Progenitor cell of endocrine pancreas (in vitro differentiated cells): ENCODE measurements around the gene CYP26B1. TPM values are rescaled to one million over a fixed set of nuclear protein-coding genes. Genes with fewer than 3 reads are reported as not detected.

Experiments used
- DNase-seq: peaks from one replicate; pipeline ENCODE4 v3.0.0; 2021; ENCODE audit warnings: low spot score; ENCODE audit not compliant: unreplicated experiment
- H3K27ac Mint-ChIP-seq: 2 replicates; pipeline ENCODE4 v1.8.0; 2021; ENCODE audit warnings: mild to moderate bottlenecking, moderate library complexity, mixed read lengths
- H3K27me3 Mint-ChIP-seq: 2 replicates; pipeline ENCODE4 v1.8.0; 2021; ENCODE audit warnings: mixed read lengths
- H3K36me3 Mint-ChIP-seq: 2 replicates; pipeline ENCODE4 v1.8.0; 2022; ENCODE audit warnings: mixed read lengths; ENCODE audit not compliant: insufficient read depth
- H3K4me1 Mint-ChIP-seq: 2 replicates; pipeline ENCODE4 v1.8.0; 2021; ENCODE audit warnings: low read depth, mixed read lengths
- H3K4me3 Mint-ChIP-seq: 2 replicates; pipeline ENCODE4 v1.8.0; 2021; ENCODE audit warnings: low read depth, mild to moderate bottlenecking, moderate library complexity, mixed read lengths
- H3K9me3 Mint-ChIP-seq: 2 replicates; pipeline ENCODE4 v1.8.0; 2021; ENCODE audit warnings: low read depth, mixed read lengths
- total RNA-seq: library from RNA; stranded (reverse); gene quantifications from 2 replicates; pipeline ENCODE4 v1.2.1, GENCODE V29; 2021
- TF ChIP-seq, protein P1 (sequence below): fragments of 200-600 bp; sonication (generic); IDR thresholded peaks from one replicate; pipeline ENCODE4 v1.5.0; 2021; ENCODE audit warnings: antibody characterized with exemption, mild to moderate bottlenecking; ENCODE audit not compliant: unreplicated experiment

Gene CYP26B1
- total RNA-seq, 1 donor from 2014 or later, result 31.5 TPM

DNA sequence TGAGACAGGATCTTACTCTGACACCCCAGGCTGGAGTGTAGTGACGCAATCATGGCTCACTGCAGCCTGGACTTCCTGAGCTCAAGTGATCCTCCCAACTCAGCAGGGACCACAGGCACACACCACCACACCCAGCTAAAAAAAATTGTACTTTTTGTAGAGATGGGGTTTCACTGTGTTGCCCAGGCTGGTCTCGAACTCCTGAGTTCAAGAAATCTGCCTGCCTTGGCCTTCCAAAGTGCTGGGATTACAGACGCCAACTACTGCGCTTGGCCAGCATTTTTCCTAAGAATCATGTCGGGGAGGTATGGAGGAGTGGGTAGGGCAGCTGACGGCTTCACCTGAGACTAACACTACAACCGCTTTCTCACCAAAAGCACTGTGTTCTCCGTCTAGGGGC lies 50.4 kb downstream of the CYP26B1 start:
- Mint-ChIP-seq H3K4me3 (no peak overlapping the region), H3K27me3 (peaks cover 10% of the 10 kb centered on the region), H3K4me1 (no peaks in the 10 kb centered on the region), H3K27ac (no peak overlapping the region), H3K36me3 (no peaks in the 10 kb centered on the region), H3K9me3 (no peaks in the 10 kb centered on the region)
- TF ChIP-seq, protein P1, sequence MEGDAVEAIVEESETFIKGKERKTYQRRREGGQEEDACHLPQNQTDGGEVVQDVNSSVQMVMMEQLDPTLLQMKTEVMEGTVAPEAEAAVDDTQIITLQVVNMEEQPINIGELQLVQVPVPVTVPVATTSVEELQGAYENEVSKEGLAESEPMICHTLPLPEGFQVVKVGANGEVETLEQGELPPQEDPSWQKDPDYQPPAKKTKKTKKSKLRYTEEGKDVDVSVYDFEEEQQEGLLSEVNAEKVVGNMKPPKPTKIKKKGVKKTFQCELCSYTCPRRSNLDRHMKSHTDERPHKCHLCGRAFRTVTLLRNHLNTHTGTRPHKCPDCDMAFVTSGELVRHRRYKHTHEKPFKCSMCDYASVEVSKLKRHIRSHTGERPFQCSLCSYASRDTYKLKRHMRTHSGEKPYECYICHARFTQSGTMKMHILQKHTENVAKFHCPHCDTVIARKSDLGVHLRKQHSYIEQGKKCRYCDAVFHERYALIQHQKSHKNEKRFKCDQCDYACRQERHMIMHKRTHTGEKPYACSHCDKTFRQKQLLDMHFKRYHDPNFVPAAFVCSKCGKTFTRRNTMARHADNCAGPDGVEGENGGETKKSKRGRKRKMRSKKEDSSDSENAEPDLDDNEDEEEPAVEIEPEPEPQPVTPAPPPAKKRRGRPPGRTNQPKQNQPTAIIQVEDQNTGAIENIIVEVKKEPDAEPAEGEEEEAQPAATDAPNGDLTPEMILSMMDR, result no peak
- DNase-seq, result no peak

GRCh38 chr2:72096181-72096580 lies 51.5 kb downstream of the CYP26B1 start:
- Mint-ChIP-seq H3K27ac (no peak overlapping the region), H3K27me3 (peaks cover 10% of the 10 kb centered on the region), H3K4me1 (no peaks in the 10 kb centered on the region), H3K36me3 (no peaks in the 10 kb centered on the region), H3K4me3 (no peak overlapping the region), H3K9me3 (no peaks in the 10 kb centered on the region)
- no peak for DNase-seq
- TF ChIP-seq, protein P1, result no peak

DNA sequence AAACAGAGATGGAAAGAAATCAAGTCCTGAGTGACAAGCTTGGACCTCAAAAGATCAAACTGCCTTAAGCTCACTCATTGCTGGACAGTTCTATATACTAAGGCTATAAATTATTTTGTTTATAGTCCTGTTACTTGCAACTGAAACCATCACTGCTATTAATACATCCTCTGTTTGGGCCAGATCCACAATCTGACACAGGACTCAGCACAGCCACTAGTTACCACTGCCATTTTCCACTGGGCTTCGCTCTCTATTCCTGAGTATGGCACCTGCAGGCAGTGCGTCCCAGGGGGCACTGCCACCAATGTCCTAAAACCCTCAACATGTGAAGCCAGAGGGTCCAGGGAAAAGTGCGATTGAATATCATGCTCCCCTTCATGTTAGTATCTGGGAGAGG lies 52.3 kb downstream of the CYP26B1 start:
- peaks cover 10% of the 10 kb centered on the region for H3K27me3 Mint-ChIP-seq
- no peak for DNase-seq
- no peaks in the 10 kb centered on the region for H3K4me1 Mint-ChIP-seq
- TF ChIP-seq, protein P1, result no peak
- H3K9me3 Mint-ChIP-seq, result no peaks in the 10 kb centered on the region
- no peaks in the 10 kb centered on the region for H3K36me3 Mint-ChIP-seq
- H3K4me3 Mint-ChIP-seq, result no peak overlapping the region
- no peak overlapping the region for H3K27ac Mint-ChIP-seq

DNA sequence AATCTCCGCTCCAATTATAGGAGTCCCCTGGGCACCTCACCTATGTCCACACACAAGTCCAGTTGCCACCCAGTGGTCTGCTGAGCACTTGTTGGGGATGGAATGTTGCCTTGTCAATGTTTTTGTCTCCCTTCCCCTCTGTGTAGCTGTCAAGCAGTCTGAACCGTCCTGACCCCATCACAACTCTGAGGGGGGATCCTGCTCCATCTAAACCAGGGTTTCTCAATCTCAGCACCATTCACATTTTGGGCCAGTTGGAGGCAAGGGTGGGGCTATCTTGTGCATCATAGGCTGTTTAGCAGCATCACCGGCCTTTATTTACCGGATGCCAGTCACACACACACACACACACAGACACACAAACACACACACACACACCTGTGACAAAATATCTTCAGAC lies 53.0 kb downstream of the CYP26B1 start:
- H3K4me3 Mint-ChIP-seq, result no peak overlapping the region
- DNase-seq, result no peak
- no peak overlapping the region for H3K27ac Mint-ChIP-seq
- TF ChIP-seq, protein P1, result no peak
- H3K4me1 Mint-ChIP-seq, result no peaks in the 10 kb centered on the region
- peaks cover 10% of the 10 kb centered on the region for H3K27me3 Mint-ChIP-seq
- H3K36me3 Mint-ChIP-seq, result no peaks in the 10 kb centered on the region
- H3K9me3 Mint-ChIP-seq, result no peaks in the 10 kb centered on the region

- Mint-ChIP-seq H3K4me3 (no peak overlapping the region), H3K4me1 (no peaks in the 10 kb centered on the region), H3K27me3 (peaks cover 7% of the 10 kb centered on the region), H3K27ac (no peak overlapping the region), H3K36me3 (peaks cover 3% of the 10 kb centered on the region), H3K9me3 (peaks cover 4% of the 10 kb centered on the region)
- TF ChIP-seq, protein P1, result no peak
- DNase-seq, result no peak
Measured at GRCh38 chr2:72092111-72092510, 55.6 kb downstream of the CYP26B1 start.
